ENCODE data around the gene DNER.

GRCh38 chr2:229376866-229377265, 337.5 kb downstream of the DNER start:
- TF ChIP-seq CTCF (IDR thresholded peaks at IDR 0.05; ENCODE audit: extremely low read depth in 1 of 2, insufficient read depth in 1 of 2, low read depth in 1 of 2, low read length in 2 of 2) (no peak), EZH2 (IDR thresholded peaks at IDR 0.05; ENCODE audit: borderline replicate concordance, low read depth, low read length, severe bottlenecking) (no peak), POLR2A (IDR thresholded peaks at IDR 0.05; ENCODE audit: low read depth, low read length) (no peak), MAX (IDR thresholded peaks at IDR 0.05; ENCODE audit: insufficient read depth, insufficient read length) (no peak), POLR2AphosphoS5 (IDR thresholded peaks at IDR 0.05; ENCODE audit: insufficient read depth, low read depth, low read length) (no peak), JUN (IDR thresholded peaks at IDR 0.05; ENCODE audit: borderline replicate concordance, insufficient read depth, insufficient read length, low read depth) (no peak), GATA2 (IDR thresholded peaks at IDR 0.05; ENCODE audit: insufficient read depth, insufficient read length, low read depth, low read length) (no peak), FOS (IDR thresholded peaks at IDR 0.05; ENCODE audit: borderline replicate concordance, insufficient read depth, low read length) (no peak)
